ENCODE data around the gene MTMR6.

Gene MTMR6

DNA sequence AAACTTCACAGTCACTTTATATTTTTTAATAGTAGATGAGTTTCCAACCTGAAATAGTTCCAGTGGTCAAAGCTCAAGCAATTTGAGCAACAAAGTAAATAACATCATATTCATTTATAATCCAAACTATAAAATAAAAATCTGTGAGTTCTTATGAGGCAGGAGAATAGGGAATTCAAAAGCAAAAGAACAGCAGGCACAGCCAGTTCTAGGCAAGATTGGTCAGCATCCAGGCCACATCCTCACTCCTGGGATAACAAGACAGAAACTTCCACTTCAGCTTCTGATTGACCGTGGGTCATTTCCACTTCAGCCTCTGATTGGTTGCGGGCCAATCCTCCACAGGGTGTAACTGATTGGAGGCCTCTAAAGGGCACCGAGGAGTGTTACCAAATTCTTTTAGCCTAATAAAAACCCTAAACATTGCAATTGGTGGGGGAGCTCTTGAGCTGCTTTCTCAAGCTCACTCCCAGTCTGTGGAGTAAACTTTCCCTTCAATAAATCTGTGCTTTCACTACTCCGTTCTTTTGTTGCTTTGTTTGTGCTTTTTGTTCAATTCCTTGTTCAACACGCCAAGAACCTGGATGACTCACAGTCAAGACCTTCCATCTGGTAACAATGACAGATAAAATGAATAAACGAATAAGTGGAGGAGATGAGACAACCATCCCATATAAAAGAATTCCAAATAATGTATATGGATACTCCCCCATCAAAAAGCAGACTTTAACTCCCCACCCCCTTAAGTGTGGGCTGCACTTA is 72.6 kb downstream of the MTMR6 start:
- DNase-seq = no peak

DNA sequence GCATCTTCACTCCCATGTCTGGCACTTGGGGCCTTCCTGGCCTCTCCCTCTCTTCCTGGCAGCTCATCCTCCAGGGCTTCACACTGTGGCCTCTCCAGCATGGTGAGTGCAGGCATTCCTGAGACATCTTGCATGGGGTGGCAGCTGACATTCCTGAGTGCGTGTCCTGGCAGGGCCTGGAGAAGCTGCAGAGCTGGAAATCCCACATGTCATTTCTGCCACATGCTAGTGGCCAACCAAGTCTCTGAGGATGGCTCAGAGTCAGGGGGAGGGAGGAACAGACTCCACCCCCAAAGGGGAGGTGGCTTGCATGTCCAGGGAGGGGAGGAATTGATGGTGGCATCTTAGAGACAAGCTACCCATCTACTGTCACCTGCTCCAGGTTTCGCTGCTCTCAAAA is 73.6 kb downstream of the MTMR6 start:
- DNase-seq = no peak

DNA sequence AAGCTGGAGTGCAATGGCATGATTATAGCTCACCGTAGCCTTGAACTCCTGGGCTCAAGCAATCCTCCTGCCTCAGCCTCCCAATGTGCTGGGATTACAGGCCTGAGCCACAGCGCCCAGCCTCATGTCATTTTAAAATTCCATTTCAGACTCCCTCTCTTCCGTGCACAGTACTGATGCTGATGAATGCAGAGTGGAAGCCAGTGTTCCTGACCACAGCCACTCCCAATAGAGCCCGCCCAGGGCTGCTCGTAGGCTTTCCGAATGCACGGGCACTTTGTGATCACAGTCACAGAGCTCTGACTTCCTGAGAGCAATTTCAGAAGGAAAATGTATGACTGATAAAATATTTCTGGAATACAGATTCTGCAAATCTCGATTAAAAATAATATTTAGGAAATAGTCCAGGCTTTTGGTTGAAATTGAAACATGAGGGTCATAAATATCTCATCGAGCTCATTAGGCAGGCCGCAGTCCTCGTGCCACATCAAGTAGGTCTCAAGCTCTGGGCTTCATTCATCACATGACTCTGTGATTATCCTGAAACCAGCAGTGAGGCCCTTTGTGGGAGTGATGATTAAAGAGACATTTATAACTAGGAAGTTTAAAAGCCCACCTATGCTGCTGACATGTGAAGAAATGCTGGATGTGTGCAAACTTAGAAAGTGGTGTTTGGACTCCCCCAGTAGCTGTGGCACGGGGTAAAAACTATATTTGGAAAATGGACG is 76.3 kb downstream of the MTMR6 start:
- DNase-seq = no peak

DNA sequence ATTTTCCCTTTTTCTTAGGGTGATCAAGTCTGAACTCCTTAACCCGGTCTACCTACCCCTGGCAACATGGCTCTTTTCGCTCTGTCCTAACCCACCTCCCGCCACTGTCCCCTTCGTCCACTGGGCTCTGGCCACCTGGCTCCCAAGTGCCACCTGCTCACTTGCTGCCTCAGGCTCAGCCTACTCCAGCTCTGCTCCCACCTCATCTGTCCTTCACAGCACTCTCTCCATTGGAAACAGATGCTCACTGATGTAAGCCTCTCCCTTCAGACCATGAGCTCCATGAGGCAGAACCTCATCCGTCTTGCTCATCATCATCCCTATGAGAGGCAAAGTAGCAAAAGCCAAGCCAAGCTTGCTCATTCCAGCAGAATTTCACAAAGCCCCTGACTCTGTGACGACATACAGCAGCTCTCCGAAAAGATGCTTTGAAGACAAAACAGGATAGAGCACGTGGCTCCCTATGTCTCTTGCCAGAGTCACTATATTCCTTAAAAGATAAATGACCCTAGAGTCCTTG is 79.9 kb downstream of the MTMR6 start:
- no peak for DNase-seq

DNA sequence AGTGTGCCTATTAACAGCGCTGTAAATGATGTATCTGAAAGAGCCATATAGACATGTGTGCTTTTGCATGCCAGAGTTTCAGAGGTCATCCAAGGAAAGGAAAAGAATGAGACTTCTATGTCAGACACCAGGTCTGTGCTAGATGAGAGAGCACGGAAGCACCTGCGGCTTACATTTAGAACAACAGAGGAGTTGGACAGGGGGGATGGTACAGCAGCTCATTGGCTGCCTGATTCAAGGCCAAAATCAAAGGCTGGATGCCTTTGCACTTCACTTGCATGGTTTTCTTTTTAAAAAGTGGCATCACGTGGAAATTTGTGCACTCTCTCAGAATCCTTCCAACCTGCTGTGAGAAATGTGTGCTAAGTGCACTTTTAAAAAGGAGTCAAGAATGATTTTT is 82.4 kb downstream of the MTMR6 start:
- DNase-seq = no peak

DNA sequence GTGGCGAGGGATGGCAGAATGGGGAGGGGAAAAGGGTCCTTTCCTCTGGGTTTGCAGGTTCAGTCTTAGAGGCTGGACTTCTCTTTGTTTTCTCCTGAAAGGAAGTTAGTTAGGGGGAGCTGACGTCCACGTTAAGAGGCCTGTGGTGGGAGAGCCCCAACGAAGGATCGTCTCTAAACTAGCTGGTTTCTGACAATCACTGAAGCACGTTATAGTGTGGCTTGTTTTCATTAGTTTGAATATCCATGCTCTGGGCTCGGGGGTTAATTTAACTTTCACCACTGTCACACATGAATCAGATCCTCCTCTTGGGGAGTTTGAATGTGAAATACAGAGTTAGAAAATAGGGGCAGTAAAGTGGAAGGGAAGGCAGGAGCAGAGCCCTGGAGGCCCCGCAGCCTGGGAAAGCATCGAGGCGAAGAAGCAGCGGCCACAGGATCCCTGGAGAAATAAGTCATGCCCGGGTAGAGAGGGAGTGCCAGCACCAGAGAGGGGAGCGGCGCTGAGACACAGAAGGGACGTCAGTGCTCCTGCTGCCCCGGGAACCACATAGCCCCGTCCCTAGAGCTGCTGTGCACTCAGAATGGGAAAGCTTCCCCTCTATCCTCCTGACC is 84.1 kb downstream of the MTMR6 start:
- no peak for DNase-seq

DNA sequence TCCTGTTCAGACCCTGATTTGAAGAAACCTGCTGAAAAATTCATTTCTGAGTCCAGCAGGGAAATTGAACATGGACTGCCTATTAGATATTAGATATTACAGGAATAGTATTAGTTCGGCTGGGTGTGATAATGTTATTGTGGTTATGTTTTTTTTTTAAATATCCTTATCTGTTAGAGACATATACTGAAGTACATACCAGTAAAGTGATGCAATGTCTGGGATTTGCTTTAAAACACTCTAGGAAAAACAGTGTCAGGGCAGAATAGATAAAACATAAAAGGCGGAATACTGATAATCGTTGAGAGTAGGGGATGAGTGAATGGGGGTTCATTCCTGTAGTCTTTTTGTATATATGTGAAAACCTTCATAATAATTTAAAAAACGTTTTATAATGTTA is 86.5 kb downstream of the MTMR6 start:
- no peak for DNase-seq

DNA sequence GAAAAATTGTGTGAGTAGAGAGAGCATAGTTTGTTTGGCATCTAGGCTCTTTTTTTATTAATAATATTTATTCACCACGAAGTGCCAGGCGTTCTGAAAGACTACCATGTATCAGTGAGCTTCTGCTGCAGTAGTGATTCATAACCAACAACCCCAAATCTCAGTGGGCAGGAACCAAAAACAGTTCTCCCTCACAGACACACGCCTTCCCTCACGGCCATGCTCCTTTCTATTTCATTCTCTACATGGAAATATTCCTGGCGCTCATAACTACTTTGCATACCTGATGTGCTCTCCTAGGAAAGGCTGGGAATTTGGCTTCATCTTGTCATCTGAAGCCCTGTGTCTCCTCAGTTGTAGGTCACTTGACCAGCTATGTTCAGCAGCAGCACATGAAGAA is 88.6 kb downstream of the MTMR6 start:
- no peak for DNase-seq

DNA sequence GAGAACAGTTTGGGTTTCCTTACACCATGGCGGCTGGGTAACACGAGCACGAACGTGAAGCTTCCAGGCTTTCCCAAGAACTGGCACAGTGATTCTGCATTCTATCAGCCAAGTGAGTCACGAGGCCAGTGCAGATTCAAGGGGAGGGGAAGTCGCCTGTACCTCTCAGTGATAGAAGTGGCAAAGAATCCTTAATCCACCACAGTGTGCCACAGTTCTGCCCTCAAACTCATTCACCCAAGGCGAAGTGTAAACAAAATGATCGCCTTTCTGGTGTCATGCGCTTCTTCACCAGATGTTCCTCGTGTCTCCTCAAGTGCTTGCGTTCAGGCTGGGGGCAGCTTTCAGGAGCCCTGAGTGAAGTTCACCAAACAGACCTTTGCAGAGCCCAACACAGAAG is 90.3 kb downstream of the MTMR6 start:
- no peak for DNase-seq

Measured in SHP77 treated with DMSO at 0.1 percent for 48 hours (cell line).